SK-N-SH treated with all-trans-retinoic acid at 6 μM for 48 hours (cell line): ENCODE measurements around the gene MYCN.

ENCODE experiments used
- ISL1 ChIP-seq: fragments of 250-450 bp; sonication (Bioruptor Pico); IDR thresholded peaks from 2 replicates; pipeline ENCODE4 v2.1.2; 2022; ENCODE audit warnings: mild to moderate bottlenecking, moderate library complexity
- PATZ1 ChIP-seq: fragments of 250-450 bp; sonication (Bioruptor Pico); IDR thresholded peaks from 2 replicates; pipeline ENCODE4 v1.8.0; 2020; ENCODE audit warnings: mild to moderate bottlenecking, moderate library complexity, borderline replicate concordance
- ZFP30 ChIP-seq: fragments of 450-650 bp; formaldehyde crosslinking; IDR thresholded peaks from 2 replicates; pipeline ENCODE4 v1.5.0; 2022; ENCODE audit warnings: mild to moderate bottlenecking, moderate library complexity
- ZNF70 ChIP-seq: fragments of 450-650 bp; formaldehyde crosslinking; IDR thresholded peaks from 2 replicates; pipeline ENCODE4 v1.5.0; 2020; ENCODE audit warnings: mild to moderate bottlenecking, moderate library complexity
- ZNF8 ChIP-seq: fragments of 450-650 bp; formaldehyde crosslinking; IDR thresholded peaks from 2 replicates; pipeline ENCODE4 v1.5.0; 2020; ENCODE audit warnings: mild to moderate bottlenecking, moderate library complexity

GRCh38 chr2:15942711-15943345 lies 2.5 kb downstream of the MYCN start:
- TF ChIP-seq ZFP30 (no peak), ISL1 (CRISPR knock-in tag) (no peak), ZNF70 (CRISPR knock-in tag) (no peak), ZNF8 (CRISPR knock-in tag) (no peak), PATZ1 (CRISPR knock-in tag) (no peak)
